RWPE2 (cell line): ENCODE data around the gene LEAP2.
"Not testable (repeated sequence)": the region's sequence is repeated elsewhere in the genome, so short reads cannot be mapped to it uniquely, and the experiment has no call there.

Experiments used
- ATAC-seq: fragments of 200-7000 bp; cut with Tn5 transposase; 3 replicates; pipeline ENCODE4 v1.9.1; 2021; ENCODE audit warnings: low read depth
- DNase-seq: peaks from one replicate; pipeline ENCODE4 v3.0.0-alpha.2; 2020; ENCODE audit warnings: low spot score
- H3K27ac ChIP-seq: fragments of 450-650 bp; 2 replicates; pipeline ENCODE4 v1.5.1; 2017; ENCODE audit warnings: mild to moderate bottlenecking; ENCODE audit not compliant: poor library complexity, severe bottlenecking
- H3K27me3 ChIP-seq: fragments of 250-450 bp; sonication (Bioruptor Pico); 2 replicates; pipeline ENCODE4 v1.5.1; 2021; ENCODE audit warnings: mild to moderate bottlenecking, moderate library complexity; ENCODE audit not compliant: insufficient read depth, poor library complexity, severe bottlenecking
- H3K36me3 ChIP-seq: fragments of 250-450 bp; sonication (Bioruptor Pico); 2 replicates; pipeline ENCODE4 v1.5.1; 2020; ENCODE audit warnings: low read depth, mild to moderate bottlenecking, moderate library complexity
- H3K4me1 ChIP-seq: fragments of 250-450 bp; sonication (Bioruptor Pico); 2 replicates; pipeline ENCODE4 v1.5.1; 2021; ENCODE audit warnings: mild to moderate bottlenecking, moderate library complexity; ENCODE audit not compliant: insufficient read depth, poor library complexity, severe bottlenecking
- H3K4me3 ChIP-seq: fragments of 250-450 bp; sonication (Bioruptor Pico); 2 replicates; pipeline ENCODE4 v1.5.1; 2021; ENCODE audit warnings: mild to moderate bottlenecking, moderate library complexity; ENCODE audit not compliant: severe bottlenecking
- H3K9me3 ChIP-seq: fragments of 250-450 bp; sonication (Bioruptor Pico); 2 replicates; pipeline ENCODE4 v1.5.1; 2021; ENCODE audit warnings: mild to moderate bottlenecking, moderate library complexity; ENCODE audit not compliant: severe bottlenecking
- TF ChIP-seq, protein P1 (sequence below): fragments of 450-650 bp; IDR thresholded peaks from one replicate; pipeline ENCODE4 v1.5.1; 2017; ENCODE audit warnings: mild to moderate bottlenecking, moderate library complexity; ENCODE audit not compliant: poor library complexity, severe bottlenecking

LEAP2 gene

DNA sequence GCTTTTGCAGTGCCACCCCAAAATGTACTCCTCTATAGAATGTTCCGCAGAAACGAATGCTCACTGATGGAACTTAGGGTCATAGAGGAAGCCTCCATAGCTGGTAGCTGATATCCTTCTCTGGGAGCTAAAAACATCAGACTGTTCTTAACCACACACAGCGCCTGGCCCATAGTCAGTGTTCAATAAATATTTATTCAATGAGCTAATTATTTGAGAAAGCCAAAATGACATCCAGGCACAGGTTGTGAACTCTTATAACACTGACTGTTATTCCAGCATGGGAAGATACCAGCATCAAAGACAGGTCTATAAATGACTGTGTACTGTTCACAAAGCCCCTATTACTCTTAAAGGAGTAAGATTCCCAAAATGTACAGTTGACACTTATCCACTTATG, 20.1 kb upstream of the LEAP2 start:
- H3K27ac ChIP-seq: no peak overlapping the region

DNA sequence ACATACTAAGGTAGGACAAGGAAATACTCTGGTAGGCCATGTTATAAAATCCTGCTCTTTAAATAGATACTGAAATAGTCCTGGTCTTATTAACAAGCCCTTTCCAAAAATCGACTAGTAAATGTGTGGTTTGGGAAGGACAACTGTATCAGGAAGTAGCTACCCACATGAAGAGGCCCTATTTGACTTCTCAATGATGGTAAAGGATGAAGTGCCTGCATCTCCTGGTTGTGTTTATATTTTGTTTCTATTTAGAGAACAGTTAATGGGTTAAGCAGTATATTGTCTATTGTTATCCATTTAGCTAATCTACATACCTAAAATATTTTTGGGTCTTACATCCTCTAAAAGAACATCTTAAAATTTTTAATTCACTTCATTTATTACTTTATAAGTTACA, 19.7 kb upstream of the LEAP2 start:
- Histone ChIP-seq H3K27ac (no peak overlapping the region), H3K9me3 (no peaks in the 10 kb centered on the region), H3K36me3 (no peaks in the 10 kb centered on the region), H3K4me3 (no peak overlapping the region), H3K4me1 (no peaks in the 10 kb centered on the region), H3K27me3 (no peaks in the 10 kb centered on the region)
- ATAC-seq: no peak
- DNase-seq: no peak
- TF ChIP-seq, protein P1, sequence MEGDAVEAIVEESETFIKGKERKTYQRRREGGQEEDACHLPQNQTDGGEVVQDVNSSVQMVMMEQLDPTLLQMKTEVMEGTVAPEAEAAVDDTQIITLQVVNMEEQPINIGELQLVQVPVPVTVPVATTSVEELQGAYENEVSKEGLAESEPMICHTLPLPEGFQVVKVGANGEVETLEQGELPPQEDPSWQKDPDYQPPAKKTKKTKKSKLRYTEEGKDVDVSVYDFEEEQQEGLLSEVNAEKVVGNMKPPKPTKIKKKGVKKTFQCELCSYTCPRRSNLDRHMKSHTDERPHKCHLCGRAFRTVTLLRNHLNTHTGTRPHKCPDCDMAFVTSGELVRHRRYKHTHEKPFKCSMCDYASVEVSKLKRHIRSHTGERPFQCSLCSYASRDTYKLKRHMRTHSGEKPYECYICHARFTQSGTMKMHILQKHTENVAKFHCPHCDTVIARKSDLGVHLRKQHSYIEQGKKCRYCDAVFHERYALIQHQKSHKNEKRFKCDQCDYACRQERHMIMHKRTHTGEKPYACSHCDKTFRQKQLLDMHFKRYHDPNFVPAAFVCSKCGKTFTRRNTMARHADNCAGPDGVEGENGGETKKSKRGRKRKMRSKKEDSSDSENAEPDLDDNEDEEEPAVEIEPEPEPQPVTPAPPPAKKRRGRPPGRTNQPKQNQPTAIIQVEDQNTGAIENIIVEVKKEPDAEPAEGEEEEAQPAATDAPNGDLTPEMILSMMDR: no peak

More for the DNA sequence above, 20.1 kb upstream of the LEAP2 start:
- DNase-seq (no peak), ATAC-seq (no peak)
- no peaks in the 10 kb centered on the region for H3K36me3 ChIP-seq
- H3K4me1 ChIP-seq: no peaks in the 10 kb centered on the region
- TF ChIP-seq, protein P1: no peak
- no peaks in the 10 kb centered on the region for H3K9me3 ChIP-seq
- H3K4me3 ChIP-seq: no peak overlapping the region
- no peaks in the 10 kb centered on the region for H3K27me3 ChIP-seq

DNA sequence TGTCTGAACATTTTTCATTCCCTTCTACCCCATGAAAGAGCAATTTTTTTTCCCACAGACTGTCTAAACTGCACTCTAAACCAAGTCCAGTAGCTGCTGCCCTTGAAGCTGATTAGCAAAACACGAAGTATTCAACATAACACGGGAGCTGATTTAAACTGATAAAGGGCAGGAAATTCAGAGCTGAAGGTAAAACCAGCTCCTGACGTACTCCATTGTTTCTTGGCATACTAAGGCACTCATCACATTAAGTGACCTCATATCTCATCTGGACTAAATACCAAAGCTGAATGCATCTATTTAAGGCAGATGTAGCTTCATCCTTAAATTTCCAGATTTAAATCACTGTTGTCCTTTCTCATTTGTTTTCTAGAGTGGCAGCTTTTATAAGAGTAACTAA, 19.2 kb upstream of the LEAP2 start:
- H3K27me3 ChIP-seq: no peaks in the 10 kb centered on the region
- no peak overlapping the region for H3K27ac ChIP-seq
- H3K4me3 ChIP-seq: no peak overlapping the region
- no peaks in the 10 kb centered on the region for H3K36me3 ChIP-seq
- TF ChIP-seq, protein P1: no peak
- no peak for DNase-seq
- no peaks in the 10 kb centered on the region for H3K4me1 ChIP-seq
- no peak for ATAC-seq
- no peaks in the 10 kb centered on the region for H3K9me3 ChIP-seq

- DNase-seq, H3K4me3 ChIP-seq, ATAC-seq, H3K9me3 ChIP-seq, H3K27ac ChIP-seq, H3K4me1 ChIP-seq, H3K36me3 ChIP-seq, H3K27me3 ChIP-seq: not testable (repeated sequence)
Observed at GRCh38 chr5:132854992-132855391, 18.5 kb upstream of the LEAP2 start.

DNA sequence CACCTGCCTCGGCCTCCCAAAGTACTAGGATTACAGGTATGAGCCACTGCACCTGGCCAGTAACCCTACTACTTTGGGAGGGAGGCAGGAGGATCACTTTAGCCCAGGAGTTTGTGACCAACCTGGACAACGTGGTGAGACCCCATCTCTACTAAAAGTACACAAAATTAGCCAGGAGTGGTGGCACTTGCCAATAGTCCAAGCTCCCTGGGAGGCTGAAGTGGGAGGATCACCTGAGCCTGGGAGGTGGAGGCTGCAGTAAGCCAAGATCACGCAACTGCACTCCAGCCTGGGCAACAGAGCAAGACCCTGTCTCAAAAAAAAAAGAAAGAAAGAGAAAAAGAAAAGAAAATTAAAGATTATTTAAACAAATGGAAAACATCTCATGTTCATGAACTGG, 17.5 kb upstream of the LEAP2 start:
- Histone ChIP-seq H3K4me1 (no peaks in the 10 kb centered on the region), H3K9me3 (no peaks in the 10 kb centered on the region), H3K36me3 (no peaks in the 10 kb centered on the region), H3K27ac (no peak overlapping the region), H3K27me3 (no peaks in the 10 kb centered on the region), H3K4me3 (no peak overlapping the region)
- TF ChIP-seq, protein P1: no peak
- DNase-seq (no peak), ATAC-seq (no peak)
